ENCODE data around the gene WWOX. TPM values are rescaled to one million over a fixed set of nuclear protein-coding genes. Genes with fewer than 3 reads are reported as not detected.

The WWOX gene
- total and polyA plus RNA-seq, 2 donors (not counting 3 experiments of a cell fraction or from before 2014, with no cell fraction given): 6.2 to 12.5 TPM

DNA sequence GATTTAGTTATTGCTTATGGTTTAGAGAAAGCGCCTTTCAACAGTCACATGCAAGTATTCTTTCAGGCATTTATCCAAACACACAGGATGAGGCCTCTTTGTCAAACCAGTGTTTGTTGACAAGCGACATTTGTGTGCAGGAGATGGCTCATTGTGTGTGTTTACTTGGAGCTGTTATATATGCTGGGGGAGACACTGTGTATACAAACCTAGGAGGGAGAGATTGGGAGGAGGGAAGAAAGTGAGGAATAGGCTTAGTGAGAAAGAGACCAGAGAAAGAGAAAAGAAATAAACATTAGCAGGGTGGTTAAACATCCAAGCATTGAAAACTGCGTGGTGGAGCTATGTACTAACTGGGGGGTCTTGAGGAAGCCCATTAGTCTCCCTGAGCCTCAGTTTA lies 1063.5 kb downstream of the WWOX start:
- dilution Hi-C loops (cut with MboI; ENCODE audit: extremely low pct_ligation_motif_present, low sequenced_read_pairs): no loop called here

More for the DNA sequence above, 1063.5 kb downstream of the WWOX start:
- no peaks in the 10 kb centered on the region for H4K20me1 ChIP-seq (replicated peaks; ENCODE audit: control insufficient read depth, extremely low read depth, insufficient read depth, low read length)
- no peak overlapping the region for H3K9ac ChIP-seq (replicated peaks; ENCODE audit: extremely low read depth, insufficient read depth, low read length)
- CTCF ChIA-PET: no interaction called here
- no peak overlapping the region for H3K4me2 ChIP-seq (ENCODE audit: insufficient read depth, low read length)
- no peak overlapping the region for H3K27ac ChIP-seq (ENCODE audit: insufficient read depth, low read depth, low read length)
- H3K9me1 ChIP-seq (replicated peaks; ENCODE audit: control insufficient read depth, extremely low read depth, insufficient read depth, low read length): no peaks in the 10 kb centered on the region
- POLR2A ChIA-PET: no interaction called here
- no peak overlapping the region for H2AFZ ChIP-seq (ENCODE audit: low read depth, low read length)
- H3K79me2 ChIP-seq (ENCODE audit: control insufficient read depth, insufficient read depth, low read length): no peaks in the 10 kb centered on the region
- no peaks in the 10 kb centered on the region for H3K27me3 ChIP-seq (ENCODE audit: control insufficient read depth in 2 of 2, insufficient read depth in 2 of 2, low read length in 2 of 2)
- DNase-seq (ENCODE audit: low read depth, low spot score) (no peak), FAIRE-seq (no peak)
- no TSS peak for BruUV-seq (replicated peaks)
- H3K4me3 ChIP-seq (replicated peaks in 1 of 3; ENCODE audit: insufficient read depth in 1 of 3, low read depth in 1 of 3, low read length in 3 of 3): no peak overlapping the region
- no peak for TF ChIP-seq JUN (IDR thresholded peaks at IDR 0.05; ENCODE audit: borderline replicate concordance, insufficient read depth, insufficient read length, low read depth)
- no peak for TF ChIP-seq POLR2AphosphoS5 (IDR thresholded peaks at IDR 0.05; ENCODE audit: insufficient read depth, low read depth, low read length)
- no peak for TF ChIP-seq MAX (IDR thresholded peaks at IDR 0.05; ENCODE audit: insufficient read depth, insufficient read length)
- TF ChIP-seq, protein P1, sequence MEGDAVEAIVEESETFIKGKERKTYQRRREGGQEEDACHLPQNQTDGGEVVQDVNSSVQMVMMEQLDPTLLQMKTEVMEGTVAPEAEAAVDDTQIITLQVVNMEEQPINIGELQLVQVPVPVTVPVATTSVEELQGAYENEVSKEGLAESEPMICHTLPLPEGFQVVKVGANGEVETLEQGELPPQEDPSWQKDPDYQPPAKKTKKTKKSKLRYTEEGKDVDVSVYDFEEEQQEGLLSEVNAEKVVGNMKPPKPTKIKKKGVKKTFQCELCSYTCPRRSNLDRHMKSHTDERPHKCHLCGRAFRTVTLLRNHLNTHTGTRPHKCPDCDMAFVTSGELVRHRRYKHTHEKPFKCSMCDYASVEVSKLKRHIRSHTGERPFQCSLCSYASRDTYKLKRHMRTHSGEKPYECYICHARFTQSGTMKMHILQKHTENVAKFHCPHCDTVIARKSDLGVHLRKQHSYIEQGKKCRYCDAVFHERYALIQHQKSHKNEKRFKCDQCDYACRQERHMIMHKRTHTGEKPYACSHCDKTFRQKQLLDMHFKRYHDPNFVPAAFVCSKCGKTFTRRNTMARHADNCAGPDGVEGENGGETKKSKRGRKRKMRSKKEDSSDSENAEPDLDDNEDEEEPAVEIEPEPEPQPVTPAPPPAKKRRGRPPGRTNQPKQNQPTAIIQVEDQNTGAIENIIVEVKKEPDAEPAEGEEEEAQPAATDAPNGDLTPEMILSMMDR (IDR thresholded peaks at IDR 0.05; ENCODE audit: extremely low read depth in 1 of 2, insufficient read depth in 1 of 2, low read depth in 1 of 2, low read length in 2 of 2): no peak
- TF ChIP-seq GATA2 (IDR thresholded peaks at IDR 0.05; ENCODE audit: insufficient read depth, insufficient read length, low read depth, low read length): no peak
- no peak for TF ChIP-seq EZH2 (IDR thresholded peaks at IDR 0.05; ENCODE audit: borderline replicate concordance, low read depth, low read length, severe bottlenecking)
- no peak for TF ChIP-seq FOS (IDR thresholded peaks at IDR 0.05; ENCODE audit: borderline replicate concordance, insufficient read depth, low read length)
- no peak for TF ChIP-seq MYC (IDR thresholded peaks at IDR 0.05; ENCODE audit: low read depth, low read length)
- no peak for TF ChIP-seq POLR2A (IDR thresholded peaks at IDR 0.05; ENCODE audit: low read depth, low read length)
- intact Hi-C loops (cut with micrococcal nuclease): no loop called here
- H3K9me3 ChIP-seq (replicated peaks; ENCODE audit: control insufficient read depth, insufficient read depth, low read length): peaks cover 6% of the 10 kb centered on the region
- no peaks in the 10 kb centered on the region for H3K36me3 ChIP-seq (ENCODE audit: control insufficient read depth in 2 of 2, extremely low read depth in 1 of 2, insufficient read depth in 2 of 2, low read length in 2 of 2)
- H3K4me1 ChIP-seq (ENCODE audit: control insufficient read depth, extremely low read depth, insufficient read depth, low read length): no peaks in the 10 kb centered on the region
